Fibroblast of lung (primary cell): ENCODE measurements around the gene CYB561D2. TPM values are rescaled to one million over a fixed set of nuclear protein-coding genes. Genes with fewer than 3 reads are reported as not detected.

ENCODE experiments used
- DNase-seq, 2 donors: peaks; one replicate each; pipeline versions ENCODE4 v3.0.0 to v3.0.0-alpha.2; 2010; ENCODE audit warnings: low read depth in 2 of 2
- H2AFZ ChIP-seq: 2 replicates; pipeline ENCODE4 v1.5.1; 2012; ENCODE audit warnings: low read length, control low read depth, inconsistent platforms
- H3K27ac ChIP-seq: 2 replicates; pipeline ENCODE4 v1.5.1; 2011; ENCODE audit warnings: low read length, control low read depth; ENCODE audit not compliant: insufficient read depth
- H3K27me3 ChIP-seq: 2 replicates; pipeline ENCODE4 v1.5.1; 2011; ENCODE audit warnings: mild to moderate bottlenecking, low read length; ENCODE audit not compliant: control insufficient read depth, insufficient read depth
- H3K36me3 ChIP-seq: 2 replicates; pipeline ENCODE4 v1.5.1; 2011; ENCODE audit warnings: low read length; ENCODE audit not compliant: control insufficient read depth, insufficient read depth
- H3K4me1 ChIP-seq: 2 replicates; pipeline ENCODE4 v1.5.1; 2011; ENCODE audit warnings: low read length; ENCODE audit not compliant: control insufficient read depth, insufficient read depth; ENCODE audit errors: extremely low read depth
- H3K4me2 ChIP-seq: 2 replicates; pipeline ENCODE4 v1.5.1; 2011; ENCODE audit warnings: low read length, control low read depth; ENCODE audit not compliant: insufficient read depth; ENCODE audit errors: extremely low read depth
- H3K4me3 ChIP-seq, 4 experiments: fragments of 200-600 bp in 1 of 4; sonication (generic) in 1 of 4; replicated peaks in 1 of 4; 2 replicates each; pipeline ENCODE4 v1.5.1; 2011 to 2016; ENCODE audit warnings: low read length in 4 of 4, low read depth in 3 of 4, mild to moderate bottlenecking in 3 of 4, control low read depth in 2 of 4, inconsistent platforms in 1 of 4, mixed read lengths in 1 of 4; ENCODE audit not compliant: insufficient read depth in 1 of 4; ENCODE audit errors: control extremely low read depth in 1 of 4
- H3K79me2 ChIP-seq: 2 replicates; pipeline ENCODE4 v1.5.1; 2012; ENCODE audit warnings: mild to moderate bottlenecking, low read length, inconsistent platforms; ENCODE audit not compliant: control insufficient read depth, insufficient read depth
- H3K9ac ChIP-seq: 2 replicates; pipeline ENCODE4 v1.5.1; 2011; ENCODE audit warnings: mild to moderate bottlenecking, low read length, control low read depth; ENCODE audit not compliant: insufficient read depth
- H3K9me3 ChIP-seq: 2 replicates; pipeline ENCODE4 v1.5.1; 2012; ENCODE audit warnings: low read depth, low read length; ENCODE audit not compliant: control insufficient read depth, insufficient read depth
- H4K20me1 ChIP-seq: 2 replicates; pipeline ENCODE4 v1.5.1; 2011; ENCODE audit warnings: low read length; ENCODE audit not compliant: control insufficient read depth, insufficient read depth; ENCODE audit errors: extremely low read depth
- EZH2 ChIP-seq: IDR thresholded peaks from 2 replicates; pipeline ENCODE4 v1.5.1; 2012; ENCODE audit warnings: low read length, control low read depth, mild to moderate bottlenecking; ENCODE audit errors: missing control alignments
- polyA plus RNA-seq, 2 donors: library from polyadenylated mRNA; depleted of rRNA in 1 of 2; stranded (reverse) in 1 of 2; unstranded in 1 of 2; fragments of >200 nt; gene quantifications; 2 replicates each; pipeline ENCODE4 v1.2.1, GENCODE V29; 2011 to 2012; ENCODE audit warnings: missing spikeins in 1 of 2
- total RNA-seq: library from RNA; depleted of rRNA; stranded (reverse); fragments of >200 nt; gene quantifications from 2 replicates; pipeline ENCODE4 v1.2.1, GENCODE V29; 2014
- TF ChIP-seq, protein P1 (sequence below), 2 donors: IDR thresholded peaks in 1 of 2; conservative IDR thresholded peaks in 1 of 2; 1 replicate in 1 of 2; 2 replicates in 1 of 2; pipeline ENCODE4 v1.5.1; 2011 to 2012; ENCODE audit warnings: low read length in 2 of 2, control low read depth in 1 of 2, inconsistent platforms in 1 of 2, low read depth in 1 of 2, mild to moderate bottlenecking in 1 of 2

CYB561D2 gene
- total and polyA plus RNA-seq, 2 donors (not counting 1 experiment from before 2014, with no cell fraction given), result 16.4 to 28.6 TPM

DNA sequence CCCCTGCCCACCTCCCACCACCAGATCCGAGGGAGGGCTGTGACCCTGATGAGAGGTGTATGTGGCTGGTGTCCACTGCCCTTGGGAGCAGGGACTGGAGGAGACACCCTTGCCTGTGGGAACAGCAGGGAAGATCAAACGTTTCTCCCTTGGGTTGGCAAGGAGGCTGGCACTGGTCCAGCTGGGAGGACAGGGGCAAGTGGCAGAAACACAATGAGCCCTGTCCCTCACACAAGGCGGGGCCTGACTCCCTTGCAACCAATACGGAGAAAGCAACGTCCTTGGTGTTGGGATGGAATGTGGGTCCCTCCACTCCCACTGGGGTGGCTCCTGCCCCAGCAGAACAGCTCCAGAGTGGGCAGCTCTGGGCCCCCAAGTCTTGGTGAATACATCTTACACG is 33.4 kb upstream of the CYB561D2 start:
- no peaks in the 10 kb centered on the region for H4K20me1 ChIP-seq
- no peaks in the 10 kb centered on the region for H3K27me3 ChIP-seq
- H3K9me3 ChIP-seq, result no peaks in the 10 kb centered on the region
- H3K36me3 ChIP-seq, result peaks cover 18% of the 10 kb centered on the region
- H3K4me2 ChIP-seq, result no peak overlapping the region
- H3K4me1 ChIP-seq, result peaks cover 5% of the 10 kb centered on the region
- H3K27ac ChIP-seq, result no peak overlapping the region
- no peak overlapping the region for H3K4me3 ChIP-seq
- TF ChIP-seq, protein P1, sequence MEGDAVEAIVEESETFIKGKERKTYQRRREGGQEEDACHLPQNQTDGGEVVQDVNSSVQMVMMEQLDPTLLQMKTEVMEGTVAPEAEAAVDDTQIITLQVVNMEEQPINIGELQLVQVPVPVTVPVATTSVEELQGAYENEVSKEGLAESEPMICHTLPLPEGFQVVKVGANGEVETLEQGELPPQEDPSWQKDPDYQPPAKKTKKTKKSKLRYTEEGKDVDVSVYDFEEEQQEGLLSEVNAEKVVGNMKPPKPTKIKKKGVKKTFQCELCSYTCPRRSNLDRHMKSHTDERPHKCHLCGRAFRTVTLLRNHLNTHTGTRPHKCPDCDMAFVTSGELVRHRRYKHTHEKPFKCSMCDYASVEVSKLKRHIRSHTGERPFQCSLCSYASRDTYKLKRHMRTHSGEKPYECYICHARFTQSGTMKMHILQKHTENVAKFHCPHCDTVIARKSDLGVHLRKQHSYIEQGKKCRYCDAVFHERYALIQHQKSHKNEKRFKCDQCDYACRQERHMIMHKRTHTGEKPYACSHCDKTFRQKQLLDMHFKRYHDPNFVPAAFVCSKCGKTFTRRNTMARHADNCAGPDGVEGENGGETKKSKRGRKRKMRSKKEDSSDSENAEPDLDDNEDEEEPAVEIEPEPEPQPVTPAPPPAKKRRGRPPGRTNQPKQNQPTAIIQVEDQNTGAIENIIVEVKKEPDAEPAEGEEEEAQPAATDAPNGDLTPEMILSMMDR (conservative IDR thresholded peaks at IDR 0.05 in 1 of 2, IDR thresholded peaks at IDR 0.05 in 1 of 2; ENCODE audit: low read depth in 1 of 2, low read length in 2 of 2), result no peak
- TF ChIP-seq EZH2, result no peak
- H3K79me2 ChIP-seq, result peaks cover 23% of the 10 kb centered on the region
- no peak for DNase-seq
- no peak overlapping the region for H2AFZ ChIP-seq
- H3K9ac ChIP-seq, result no peak overlapping the region

- Histone ChIP-seq H2AFZ (no peak overlapping the region), H3K4me1 (peaks cover 7% of the 10 kb centered on the region), H3K4me3 (no peak overlapping the region), H3K9me3 (no peaks in the 10 kb centered on the region), H4K20me1 (no peaks in the 10 kb centered on the region), H3K27ac (no peak overlapping the region), H3K4me2 (no peak overlapping the region), H3K36me3 (peaks cover 18% of the 10 kb centered on the region), H3K9ac (no peak overlapping the region), H3K79me2 (peaks cover 23% of the 10 kb centered on the region), H3K27me3 (no peaks in the 10 kb centered on the region)
- no peak for DNase-seq
- no peak for TF ChIP-seq EZH2
- TF ChIP-seq, protein P1 (conservative IDR thresholded peaks at IDR 0.05 in 1 of 2, IDR thresholded peaks at IDR 0.05 in 1 of 2; ENCODE audit: low read depth in 1 of 2, low read length in 2 of 2), result no peak
Measured at GRCh38 chr3:50318163-50318562, 32.5 kb upstream of the CYB561D2 start.

- Histone ChIP-seq H3K27me3 (no peaks in the 10 kb centered on the region), H3K4me2 (no peak overlapping the region), H2AFZ (no peak overlapping the region), H3K9ac (no peak overlapping the region), H3K36me3 (peaks cover 18% of the 10 kb centered on the region), H3K9me3 (no peaks in the 10 kb centered on the region), H3K79me2 (peaks cover 23% of the 10 kb centered on the region), H3K4me3 (no peak overlapping the region), H3K4me1 (peaks cover 7% of the 10 kb centered on the region), H3K27ac (no peak overlapping the region), H4K20me1 (no peaks in the 10 kb centered on the region)
- TF ChIP-seq EZH2, result no peak
- TF ChIP-seq, protein P1 (conservative IDR thresholded peaks at IDR 0.05 in 1 of 2, IDR thresholded peaks at IDR 0.05 in 1 of 2; ENCODE audit: low read depth in 1 of 2, low read length in 2 of 2), result no peak
- DNase-seq, result no peak
Measured at GRCh38 chr3:50318615-50319014, 32.0 kb upstream of the CYB561D2 start.
